ENCODE data around the gene BDP1. TPM values are rescaled to one million over a fixed set of nuclear protein-coding genes. Genes with fewer than 3 reads are reported as not detected.
"Not testable (repeated sequence)": the region's sequence is repeated elsewhere in the genome, so short reads cannot be mapped to it uniquely, and the experiment has no call there.

BDP1 gene
- total RNA-seq, 4 donors from 2014 or later: 30.9 to 69.1 (median 47.5) TPM

DNA sequence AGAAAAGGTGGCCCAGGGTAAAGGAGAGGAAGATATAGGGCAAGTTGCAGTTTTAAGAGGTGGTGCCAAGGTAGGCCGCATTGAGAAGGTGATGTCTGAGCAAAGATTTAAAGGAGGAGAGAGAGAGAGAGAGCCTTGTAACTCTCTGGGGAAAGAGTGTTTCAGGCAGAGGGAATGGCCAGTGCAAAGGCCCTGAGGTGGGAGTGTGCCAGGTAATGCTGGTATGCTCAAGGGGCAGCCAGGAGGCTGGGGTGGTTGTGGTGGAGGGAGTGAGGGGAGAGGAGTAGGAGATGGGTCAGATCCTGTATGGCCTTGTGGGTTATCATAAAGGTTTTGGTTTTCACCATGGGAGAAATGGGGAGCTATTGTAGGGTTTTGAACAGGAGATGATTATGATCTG lies 141.6 kb downstream of the BDP1 start:
- H3K4me3 ChIP-seq: no peak overlapping the region
- no peak overlapping the region for H3K27ac ChIP-seq
- TF ChIP-seq EP300 (IDR thresholded peaks at IDR 0.05; ENCODE audit: low read depth) (no peak), POLR2AphosphoS5 (IDR thresholded peaks at IDR 0.05) (no peak), POLR2A (IDR thresholded peaks at IDR 0.05) (no peak)
- TF ChIP-seq, protein P1, sequence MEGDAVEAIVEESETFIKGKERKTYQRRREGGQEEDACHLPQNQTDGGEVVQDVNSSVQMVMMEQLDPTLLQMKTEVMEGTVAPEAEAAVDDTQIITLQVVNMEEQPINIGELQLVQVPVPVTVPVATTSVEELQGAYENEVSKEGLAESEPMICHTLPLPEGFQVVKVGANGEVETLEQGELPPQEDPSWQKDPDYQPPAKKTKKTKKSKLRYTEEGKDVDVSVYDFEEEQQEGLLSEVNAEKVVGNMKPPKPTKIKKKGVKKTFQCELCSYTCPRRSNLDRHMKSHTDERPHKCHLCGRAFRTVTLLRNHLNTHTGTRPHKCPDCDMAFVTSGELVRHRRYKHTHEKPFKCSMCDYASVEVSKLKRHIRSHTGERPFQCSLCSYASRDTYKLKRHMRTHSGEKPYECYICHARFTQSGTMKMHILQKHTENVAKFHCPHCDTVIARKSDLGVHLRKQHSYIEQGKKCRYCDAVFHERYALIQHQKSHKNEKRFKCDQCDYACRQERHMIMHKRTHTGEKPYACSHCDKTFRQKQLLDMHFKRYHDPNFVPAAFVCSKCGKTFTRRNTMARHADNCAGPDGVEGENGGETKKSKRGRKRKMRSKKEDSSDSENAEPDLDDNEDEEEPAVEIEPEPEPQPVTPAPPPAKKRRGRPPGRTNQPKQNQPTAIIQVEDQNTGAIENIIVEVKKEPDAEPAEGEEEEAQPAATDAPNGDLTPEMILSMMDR (IDR thresholded peaks at IDR 0.05): no peak
- no peak for DNase-seq
- intact Hi-C loops (cut with DNase I; ENCODE audit: low total_unique reads): no loop called here
- H3K36me3 ChIP-seq: peaks cover 0 to 37% (median 12%) of the 10 kb centered on the region in 4 donors
- no peaks in the 10 kb centered on the region for H3K27me3 ChIP-seq
- in situ Hi-C loops (cut with MboI; ENCODE audit: low pct_ligation_motif_present in 1 of 4, low pct_unique_long_range_greater_than_20kb in 1 of 4, low sequenced_read_pairs in 3 of 4): no loop called here
- H3K4me1 ChIP-seq: peaks cover 0 to 20% (median 3%) of the 10 kb centered on the region in 4 donors
- 75 to 98% methylated on average over 1 of the region's 1 CpG for WGBS, 2 donors (ENCODE audit: low coverage in 1 of 2)
- H3K9me3 ChIP-seq: no peaks in the 10 kb centered on the region

DNA sequence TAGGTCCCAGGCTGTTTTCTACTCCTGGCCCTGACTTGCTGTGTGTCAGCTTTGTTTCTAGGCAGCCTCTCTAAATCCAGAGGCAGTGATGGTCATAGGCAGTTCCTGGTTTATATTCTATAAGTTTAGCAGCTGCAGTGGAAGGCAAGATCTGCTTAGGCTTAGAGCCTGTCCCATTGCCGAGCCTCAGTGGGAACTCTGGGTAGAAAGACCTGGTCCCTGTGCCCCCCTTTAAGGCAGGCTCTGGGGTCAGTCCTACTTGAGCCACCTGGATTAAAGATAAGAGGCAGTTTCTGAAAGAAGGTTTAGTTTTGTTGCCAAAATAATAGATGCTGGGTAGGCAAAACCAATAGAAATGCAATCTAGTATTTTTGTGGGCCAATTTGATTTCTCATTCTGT lies 145.3 kb downstream of the BDP1 start:
- Histone ChIP-seq H3K36me3 (peaks cover 0 to 60% (median 15%) of the 10 kb centered on the region in 4 donors), H3K9me3 (no peaks in the 10 kb centered on the region), H3K4me1 (peaks cover 0 to 22% (median 3%) of the 10 kb centered on the region in 4 donors), H3K27ac (peak overlapping the region in 2 of 4 donors; percentile 63 to 69), H3K4me3 (no peak overlapping the region), H3K27me3 (no peaks in the 10 kb centered on the region)
- in situ Hi-C loops (cut with MboI; ENCODE audit: low pct_ligation_motif_present in 1 of 4, low pct_unique_long_range_greater_than_20kb in 1 of 4, low sequenced_read_pairs in 3 of 4) (no loop called here), intact Hi-C loops (cut with DNase I; ENCODE audit: low total_unique reads) (no loop called here)
- no peak for DNase-seq
- no peak for TF ChIP-seq POLR2A (IDR thresholded peaks at IDR 0.05)
- TF ChIP-seq EP300 (IDR thresholded peaks at IDR 0.05; ENCODE audit: low read depth): no peak
- TF ChIP-seq POLR2AphosphoS5 (IDR thresholded peaks at IDR 0.05): no peak
- TF ChIP-seq, protein P1 (IDR thresholded peaks at IDR 0.05): no peak
- WGBS, 2 donors (ENCODE audit: low coverage in 1 of 2): 100% methylated on average over 1 of the region's 1 CpG; no CpG with 5 or more reads in 1 of the 2 donors

DNA sequence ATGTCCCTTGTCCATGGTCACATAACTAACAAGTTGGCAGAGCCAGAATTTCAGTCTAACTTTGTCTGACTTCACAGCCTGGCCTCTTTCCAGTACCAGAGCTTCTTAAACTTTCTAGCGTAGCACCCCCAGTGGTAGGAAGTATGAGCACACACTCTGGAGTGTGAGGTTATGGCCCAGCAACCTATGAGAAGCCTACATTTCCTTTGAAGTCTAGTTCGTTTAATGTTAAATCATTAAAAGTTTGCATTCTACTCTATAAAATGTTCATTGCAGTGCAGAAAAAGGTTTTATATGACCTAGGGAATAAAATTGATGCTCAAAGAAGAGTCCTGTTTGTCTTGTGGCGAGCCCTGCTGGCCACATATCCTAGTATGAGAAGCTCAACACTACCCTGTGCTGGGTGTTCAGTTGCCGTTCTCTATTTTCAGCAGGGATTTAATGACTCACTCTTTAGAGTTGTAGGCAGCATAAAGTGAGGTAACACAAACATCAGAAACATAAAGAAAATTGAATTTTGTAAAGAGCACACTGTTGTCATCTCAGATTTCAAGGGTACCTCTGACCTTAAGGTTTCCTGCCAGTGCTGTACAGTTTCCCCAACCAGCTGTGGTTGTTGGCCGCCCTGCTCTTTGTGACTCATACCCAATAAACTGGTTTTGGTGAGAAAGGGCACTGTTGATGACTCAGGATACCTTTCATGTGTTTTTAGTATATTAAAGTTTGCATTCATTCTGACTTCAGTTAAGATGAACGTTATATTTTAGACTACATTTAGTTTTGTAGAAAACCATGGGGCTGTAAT lies 146.0 kb downstream of the BDP1 start:
- Histone ChIP-seq H3K4me3 (no peak overlapping the region), H3K4me1 (peaks cover 0 to 22% (median 3%) of the 10 kb centered on the region in 4 donors), H3K9me3 (no peaks in the 10 kb centered on the region), H3K36me3 (peaks cover 0 to 58% (median 13%) of the 10 kb centered on the region in 4 donors), H3K27ac (peak overlapping the region in 3 of 4 donors; percentile 34 to 69 (median 63)), H3K27me3 (no peaks in the 10 kb centered on the region)
- in situ Hi-C loops (cut with MboI; ENCODE audit: low pct_ligation_motif_present in 1 of 4, low pct_unique_long_range_greater_than_20kb in 1 of 4, low sequenced_read_pairs in 3 of 4) (no loop called here), intact Hi-C loops (cut with DNase I; ENCODE audit: low total_unique reads) (no loop called here)
- WGBS, 2 donors (ENCODE audit: low coverage in 1 of 2): 32 to 38% methylated on average over 6 of the region's 6 CpGs
- TF ChIP-seq POLR2A (IDR thresholded peaks at IDR 0.05): no peak
- TF ChIP-seq, protein P1 (IDR thresholded peaks at IDR 0.05): peak; percentile 41 to 63 (median 60)
- DNase-seq: peak; percentile 50

DNA sequence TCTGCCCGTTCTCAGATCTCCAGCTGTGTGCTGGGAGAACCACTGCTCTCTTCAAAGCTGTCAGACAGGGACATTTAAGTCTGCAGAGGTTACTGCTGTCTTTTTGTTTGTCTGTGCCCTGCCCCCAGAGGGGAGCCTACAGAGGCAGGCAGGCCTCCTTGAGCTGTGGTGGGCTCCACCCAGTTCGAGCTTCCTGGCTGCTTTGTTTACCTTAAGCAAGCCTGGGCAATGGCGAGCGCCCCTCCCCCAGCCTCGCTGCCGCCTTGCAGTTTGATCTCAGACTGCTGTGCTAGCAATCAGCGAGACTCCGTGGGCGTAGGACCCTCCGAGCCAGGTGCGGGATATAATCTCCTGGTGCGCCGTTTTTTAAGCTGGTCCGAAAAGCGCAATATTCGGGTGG lies 154.5 kb downstream of the BDP1 start:
- in situ Hi-C loops (cut with MboI; ENCODE audit: low pct_ligation_motif_present in 1 of 4, low pct_unique_long_range_greater_than_20kb in 1 of 4, low sequenced_read_pairs in 3 of 4); H3K27ac ChIP-seq; H3K9me3 ChIP-seq; H3K27me3 ChIP-seq; intact Hi-C loops (cut with DNase I; ENCODE audit: low total_unique reads); H3K4me1 ChIP-seq; DNase-seq; H3K4me3 ChIP-seq: not testable (repeated sequence)
- WGBS, 2 donors (ENCODE audit: low coverage in 1 of 2): 88% methylated on average over 15 of the region's 16 CpGs; no CpG with 5 or more reads in 1 of the 2 donors
- peaks cover 0 to 21% (median 3%) of the 10 kb centered on the region in 4 donors for H3K36me3 ChIP-seq
